ENCODE results near the gene HYAL4. TPM values are rescaled to one million over a fixed set of nuclear protein-coding genes. Genes with fewer than 3 reads are reported as not detected.

HYAL4 gene, protein sequence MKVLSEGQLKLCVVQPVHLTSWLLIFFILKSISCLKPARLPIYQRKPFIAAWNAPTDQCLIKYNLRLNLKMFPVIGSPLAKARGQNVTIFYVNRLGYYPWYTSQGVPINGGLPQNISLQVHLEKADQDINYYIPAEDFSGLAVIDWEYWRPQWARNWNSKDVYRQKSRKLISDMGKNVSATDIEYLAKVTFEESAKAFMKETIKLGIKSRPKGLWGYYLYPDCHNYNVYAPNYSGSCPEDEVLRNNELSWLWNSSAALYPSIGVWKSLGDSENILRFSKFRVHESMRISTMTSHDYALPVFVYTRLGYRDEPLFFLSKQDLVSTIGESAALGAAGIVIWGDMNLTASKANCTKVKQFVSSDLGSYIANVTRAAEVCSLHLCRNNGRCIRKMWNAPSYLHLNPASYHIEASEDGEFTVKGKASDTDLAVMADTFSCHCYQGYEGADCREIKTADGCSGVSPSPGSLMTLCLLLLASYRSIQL
- total RNA-seq, result under 1 TPM in 2 of 4 donors, not detected in 2; 0.41 to 0.42 TPM
- not detected for polyA plus RNA-seq
- long read RNA-seq, donor 1, result 0 reads
- long read RNA-seq, donor 2, result 0 reads
- long read RNA-seq, donor 3, result 0 reads
- long read RNA-seq, donor 4, result 0 reads

DNA sequence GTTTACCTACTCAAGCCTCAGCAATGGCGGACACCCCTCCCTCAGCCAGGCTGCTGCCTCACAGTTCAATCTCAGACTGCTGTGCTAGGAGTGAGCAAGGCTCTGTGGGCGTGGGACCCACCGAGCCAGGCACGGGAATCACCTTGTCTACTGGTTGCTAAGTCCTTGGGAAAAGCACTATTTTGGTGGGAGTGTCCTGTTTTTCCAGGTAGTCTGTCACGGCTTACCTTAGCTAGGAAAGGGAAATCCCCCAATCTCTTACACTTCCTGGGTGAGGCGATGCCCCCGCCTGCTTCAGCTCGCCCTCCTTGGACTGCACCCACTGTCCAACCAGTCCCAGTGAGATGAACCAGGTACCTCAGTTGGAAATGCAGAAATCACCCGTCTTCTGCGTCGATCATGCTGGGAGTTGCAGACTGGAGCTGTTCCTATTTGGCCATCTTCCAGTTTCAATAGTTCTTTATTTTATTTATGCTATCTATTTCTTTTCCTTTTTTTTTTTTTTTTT, at the start of gene HYAL4:
Gene HYAL4, plus strand, starts transcription at position 458 of the 508 bp plus-strand sequence. CDS start 23,105 bp downstream, outside the sequence.
- no peak within 1 kb of the TSS for H3K27ac ChIP-seq (ENCODE audit: low read length)
- no peaks in the 10 kb centered on the region for H3K27me3 ChIP-seq (ENCODE audit: control insufficient read depth, insufficient read depth)
- no peak for DNase-seq
- H3K9me3 ChIP-seq (ENCODE audit: control insufficient read depth, low read length), result no peaks in the 10 kb centered on the region
- H3K4me3 ChIP-seq (ENCODE audit: low read length), result no peak within 1 kb of the TSS
- H3K4me1 ChIP-seq (ENCODE audit: control insufficient read depth, insufficient read depth, low read length), result no peaks in the 10 kb centered on the region
- WGBS, result 86% methylated on average over 11 of the region's 11 CpGs
- intact Hi-C loops (cut with DNase I), result no loop called here
- no peak for ATAC-seq

DNA sequence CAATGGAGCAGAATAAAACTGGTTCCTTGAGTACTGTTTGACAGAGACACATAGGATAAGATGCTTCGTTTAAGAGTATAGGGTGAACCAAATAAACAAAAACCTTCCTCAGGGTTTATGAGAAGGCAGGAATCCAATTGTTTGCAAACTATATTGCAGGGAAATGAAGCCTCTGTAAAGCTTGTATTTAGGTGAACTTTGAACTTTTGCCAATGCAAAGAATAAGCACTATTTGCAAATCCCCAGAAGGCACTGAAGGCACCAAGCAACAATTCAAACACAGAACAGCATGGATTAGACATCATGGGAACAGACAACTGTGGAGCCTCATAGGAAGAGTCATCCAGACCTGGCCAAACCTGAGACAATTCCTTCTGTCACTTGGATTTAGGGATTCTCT, 49.1 kb upstream of the HYAL4 start:
- 90% methylated on average over 1 of the region's 1 CpG for WGBS
- H3K9me3 ChIP-seq (ENCODE audit: control insufficient read depth, low read length), result no peaks in the 10 kb centered on the region
- intact Hi-C loops (cut with DNase I), result loop anchor here in 1 of 4 donors (5.0 kb wide), 1 partner anchor 66 kb away; no protein-coding TSS in a partner anchor

DNA sequence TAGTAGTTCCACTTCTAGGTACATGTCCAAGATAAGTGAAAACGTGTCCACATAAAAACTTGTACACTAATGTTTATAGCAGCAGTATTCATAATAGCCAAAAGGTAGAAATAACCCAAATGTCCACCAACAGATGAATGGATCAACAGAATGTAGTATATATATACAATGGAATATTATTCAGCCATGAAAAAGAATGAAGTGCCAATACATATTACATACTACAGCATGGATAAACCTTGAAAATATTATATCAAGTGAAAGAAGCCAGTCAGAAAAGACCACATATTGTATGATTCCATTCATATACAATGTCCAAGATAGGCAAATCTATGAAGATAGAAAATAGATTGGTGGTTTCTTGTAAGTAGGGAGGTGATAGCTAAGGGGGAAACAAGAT, 48.4 kb upstream of the HYAL4 start:
- Histone ChIP-seq H3K9me3 (ENCODE audit: control insufficient read depth, low read length) (no peaks in the 10 kb centered on the region), H3K27ac (ENCODE audit: low read length) (no peak overlapping the region), H3K27me3 (ENCODE audit: control insufficient read depth, insufficient read depth) (no peaks in the 10 kb centered on the region), H3K4me1 (ENCODE audit: control insufficient read depth, insufficient read depth, low read length) (no peaks in the 10 kb centered on the region), H3K4me3 (ENCODE audit: low read length) (no peak overlapping the region)
- DNase-seq (no peak), ATAC-seq (no peak)
- intact Hi-C loops (cut with DNase I), result loop anchor here in 1 of 4 donors (5.0 kb wide), 1 partner anchor 66 kb away; no protein-coding TSS in a partner anchor
- 94% methylated on average over 1 of the region's 1 CpG for WGBS

More for the DNA sequence above, 49.1 kb upstream of the HYAL4 start:
- DNase-seq (no peak), ATAC-seq (no peak)
- no peaks in the 10 kb centered on the region for H3K27me3 ChIP-seq (ENCODE audit: control insufficient read depth, insufficient read depth)
- no peak overlapping the region for H3K27ac ChIP-seq (ENCODE audit: low read length)
- H3K4me1 ChIP-seq (ENCODE audit: control insufficient read depth, insufficient read depth, low read length), result no peaks in the 10 kb centered on the region
- no peak overlapping the region for H3K4me3 ChIP-seq (ENCODE audit: low read length)

DNA sequence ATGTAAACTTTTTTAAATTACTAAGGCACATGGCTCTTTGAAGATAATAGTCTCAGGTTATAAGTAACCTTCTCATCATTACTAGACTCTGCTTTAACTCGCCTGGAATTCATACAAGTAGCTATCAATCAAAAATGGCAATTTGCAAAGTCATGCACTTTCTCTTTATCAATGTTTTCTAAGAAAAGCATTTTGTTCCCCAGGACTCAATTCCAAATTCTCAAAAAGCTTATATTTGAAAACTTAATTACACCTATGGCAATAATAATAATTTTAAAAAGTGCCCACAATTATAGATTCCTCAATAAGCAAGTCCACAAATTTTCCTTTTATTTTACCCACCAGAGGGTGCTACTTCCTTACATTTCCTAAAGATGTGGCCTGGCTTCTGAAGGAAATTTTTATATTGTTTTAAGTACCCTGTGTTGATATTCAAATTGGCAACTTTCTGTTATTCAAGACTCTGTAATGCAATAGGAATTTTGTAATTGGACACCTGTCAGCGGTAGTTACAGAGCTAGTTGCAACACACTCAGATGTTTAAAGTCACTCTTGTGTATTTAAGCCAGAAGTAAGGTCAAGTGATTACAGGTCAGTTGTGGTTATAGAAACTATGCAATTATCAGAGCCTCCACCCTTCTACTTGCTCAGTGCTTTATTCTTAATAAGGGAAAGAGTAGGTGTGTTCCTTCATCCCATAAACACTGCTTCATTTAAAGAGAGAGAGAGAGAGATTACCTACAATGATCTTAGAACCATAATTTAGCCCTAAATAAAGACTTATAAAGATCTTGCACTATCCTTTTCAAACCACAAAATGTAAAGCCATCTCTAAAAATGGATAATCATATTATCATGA, 47.1 kb upstream of the HYAL4 start:
- Histone ChIP-seq H3K27ac (ENCODE audit: low read length) (no peak overlapping the region), H3K4me3 (ENCODE audit: low read length) (no peak overlapping the region), H3K27me3 (ENCODE audit: control insufficient read depth, insufficient read depth) (no peaks in the 10 kb centered on the region), H3K4me1 (ENCODE audit: control insufficient read depth, insufficient read depth, low read length) (no peaks in the 10 kb centered on the region), H3K9me3 (ENCODE audit: control insufficient read depth, low read length) (no peaks in the 10 kb centered on the region)
- intact Hi-C loops (cut with DNase I), result loop anchor here in 2 of 4 donors (2.0 to 5.0 kb wide), 2 partner anchors 64 to 67 kb away; no protein-coding TSS in a partner anchor
- WGBS, result 52% methylated on average over 2 of the region's 2 CpGs
- ATAC-seq, result peak; percentile 42 to 77
- DNase-seq, result no peak

DNA sequence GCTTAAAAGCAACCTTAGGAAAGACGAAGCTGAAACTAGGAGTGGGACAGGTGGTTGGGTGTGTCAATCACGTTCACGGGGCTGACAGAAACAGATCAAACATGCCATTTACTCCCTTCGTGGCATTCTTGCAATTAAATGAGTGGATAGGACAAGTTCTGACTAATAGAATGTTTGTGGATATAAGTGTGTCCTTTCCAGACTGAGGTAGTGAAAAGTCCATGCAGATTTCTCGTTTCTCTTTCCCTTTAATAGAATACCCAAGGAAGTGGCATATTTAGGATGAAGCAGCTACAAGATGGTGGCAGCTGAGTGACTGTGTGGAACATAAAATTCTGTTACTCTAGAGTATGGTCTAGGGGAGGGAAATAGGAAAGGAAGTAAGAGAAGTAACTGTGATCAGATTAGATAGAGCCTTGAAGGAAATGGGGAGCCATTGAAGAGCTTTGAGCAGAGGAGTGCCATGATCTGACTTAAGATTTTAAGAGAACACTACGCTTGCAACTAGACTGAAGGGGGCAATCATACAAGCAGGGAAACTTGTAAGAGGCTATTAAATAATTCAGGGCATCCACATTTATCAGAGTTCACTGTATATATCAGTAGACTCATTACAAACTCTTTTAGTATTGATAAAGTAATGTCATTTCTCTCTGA, 46.3 kb upstream of the HYAL4 start:
- intact Hi-C loops (cut with DNase I), result loop anchor here in 2 of 4 donors (2.0 to 5.0 kb wide), 2 partner anchors 64 to 66 kb away; no protein-coding TSS in a partner anchor
- Histone ChIP-seq H3K4me1 (ENCODE audit: control insufficient read depth, insufficient read depth, low read length) (no peaks in the 10 kb centered on the region), H3K9me3 (ENCODE audit: control insufficient read depth, low read length) (no peaks in the 10 kb centered on the region), H3K4me3 (ENCODE audit: low read length) (no peak overlapping the region), H3K27ac (ENCODE audit: low read length) (no peak overlapping the region), H3K27me3 (ENCODE audit: control insufficient read depth, insufficient read depth) (no peaks in the 10 kb centered on the region)
- DNase-seq (no peak), ATAC-seq (no peak)
- WGBS, result 74% methylated on average over 6 of the region's 6 CpGs

DNA sequence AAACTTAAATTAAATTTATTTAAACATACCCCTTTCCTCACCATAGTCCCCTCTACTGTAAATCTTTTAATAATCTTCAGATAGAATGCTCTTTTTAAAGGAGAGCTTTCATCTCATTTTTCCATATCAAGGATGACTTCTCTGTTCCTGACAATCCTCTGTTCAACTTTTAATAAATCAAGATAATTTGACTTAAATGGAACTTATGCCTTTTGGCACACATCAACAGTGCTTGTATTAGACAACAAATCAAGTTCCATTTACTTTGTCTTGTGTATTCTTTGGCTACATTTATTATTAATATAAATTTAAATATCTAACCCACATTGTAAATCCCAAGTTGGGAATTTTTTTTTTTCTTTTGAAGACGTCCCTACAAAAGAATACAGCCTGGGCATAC, 42.7 kb upstream of the HYAL4 start:
- 74% methylated on average over 1 of the region's 1 CpG for WGBS
- no peak overlapping the region for H3K27ac ChIP-seq (ENCODE audit: low read length)
- no peaks in the 10 kb centered on the region for H3K9me3 ChIP-seq (ENCODE audit: control insufficient read depth, low read length)
- H3K27me3 ChIP-seq (ENCODE audit: control insufficient read depth, insufficient read depth), result no peaks in the 10 kb centered on the region
- no peak overlapping the region for H3K4me3 ChIP-seq (ENCODE audit: low read length)
- H3K4me1 ChIP-seq (ENCODE audit: control insufficient read depth, insufficient read depth, low read length), result no peaks in the 10 kb centered on the region
- DNase-seq, result no peak
- intact Hi-C loops (cut with DNase I), result loop anchor here in 1 of 4 donors (10.0 kb wide), 1 partner anchor 63 kb away; no protein-coding TSS in a partner anchor
- no peak for ATAC-seq

DNA sequence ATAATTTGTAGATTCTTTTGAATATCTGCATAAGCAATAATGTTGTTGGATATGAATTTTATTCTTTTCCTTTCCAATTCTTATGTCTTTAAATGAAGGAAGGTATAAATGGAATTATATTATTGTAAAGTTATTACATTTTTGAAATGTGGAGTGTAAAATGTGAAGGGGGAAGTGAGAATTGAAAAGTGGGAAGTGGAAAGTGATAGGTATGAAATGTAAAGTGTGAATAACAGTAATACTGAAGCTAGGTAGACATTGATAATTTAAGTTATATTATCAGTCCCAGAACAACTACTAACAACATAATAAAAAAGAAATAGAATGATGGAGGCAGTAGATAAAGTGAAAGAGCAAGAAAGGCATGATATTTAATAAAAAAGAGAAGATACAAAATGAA, 39.7 kb upstream of the HYAL4 start:
- no peaks in the 10 kb centered on the region for H3K27me3 ChIP-seq (ENCODE audit: control insufficient read depth, insufficient read depth)
- ATAC-seq (no peak), DNase-seq (no peak)
- no peaks in the 10 kb centered on the region for H3K4me1 ChIP-seq (ENCODE audit: control insufficient read depth, insufficient read depth, low read length)
- no peak overlapping the region for H3K4me3 ChIP-seq (ENCODE audit: low read length)
- intact Hi-C loops (cut with DNase I), result loop anchor here in 1 of 4 donors (10.0 kb wide), 1 partner anchor 60 kb away; no protein-coding TSS in a partner anchor
- no peak overlapping the region for H3K27ac ChIP-seq (ENCODE audit: low read length)
- no peaks in the 10 kb centered on the region for H3K9me3 ChIP-seq (ENCODE audit: control insufficient read depth, low read length)

DNA sequence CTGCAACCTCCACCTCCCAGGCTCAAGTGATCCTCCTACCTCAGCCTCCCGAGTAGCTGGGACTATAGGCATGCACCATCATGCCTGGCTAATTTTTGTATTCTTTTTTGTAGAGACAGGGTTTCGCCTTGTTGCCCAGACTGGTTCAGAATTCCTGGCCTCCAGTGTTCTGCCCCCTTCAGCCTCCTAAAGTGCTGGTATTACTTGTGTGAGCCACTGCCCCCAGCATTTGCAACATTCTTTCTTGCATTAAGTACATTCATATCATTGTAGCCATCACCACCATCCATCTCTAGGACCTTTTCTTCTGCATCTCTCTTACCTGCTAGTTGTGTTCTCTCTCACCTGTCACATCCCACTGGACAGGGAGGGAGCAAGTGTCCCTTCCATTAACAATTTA, 35.5 kb upstream of the HYAL4 start:
- H3K4me1 ChIP-seq (ENCODE audit: control insufficient read depth, insufficient read depth, low read length), result no peaks in the 10 kb centered on the region
- ATAC-seq, result no peak
- no peaks in the 10 kb centered on the region for H3K27me3 ChIP-seq (ENCODE audit: control insufficient read depth, insufficient read depth)
- intact Hi-C loops (cut with DNase I), result loop anchor here in 1 of 4 donors (10.0 kb wide), 1 partner anchor 55 kb away; no protein-coding TSS in a partner anchor
- no peak overlapping the region for H3K27ac ChIP-seq (ENCODE audit: low read length)
- 91% methylated on average over 2 of the region's 2 CpGs for WGBS
- H3K9me3 ChIP-seq (ENCODE audit: control insufficient read depth, low read length), result no peaks in the 10 kb centered on the region
- no peak overlapping the region for H3K4me3 ChIP-seq (ENCODE audit: low read length)
- DNase-seq, result no peak

DNA sequence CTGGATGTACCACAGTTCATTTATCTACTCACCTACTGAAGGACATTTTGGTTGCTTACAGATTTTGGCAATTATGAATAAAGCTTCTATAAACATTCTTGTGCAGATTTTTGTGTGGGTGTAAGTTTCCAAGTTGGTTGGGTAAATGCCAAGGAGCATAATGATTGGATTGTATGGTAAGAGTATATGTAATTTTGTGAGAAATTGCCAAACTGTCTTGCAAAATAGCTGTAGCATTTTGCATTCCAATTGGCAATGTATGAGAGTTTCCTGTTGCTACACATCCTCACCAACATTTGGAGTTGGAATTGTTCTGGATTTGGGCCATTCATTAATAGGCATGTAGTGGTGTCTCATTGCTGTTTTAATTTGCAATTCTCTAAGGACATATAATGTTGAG, 33.9 kb upstream of the HYAL4 start:
- intact Hi-C loops (cut with DNase I), result no loop called here

DNA sequence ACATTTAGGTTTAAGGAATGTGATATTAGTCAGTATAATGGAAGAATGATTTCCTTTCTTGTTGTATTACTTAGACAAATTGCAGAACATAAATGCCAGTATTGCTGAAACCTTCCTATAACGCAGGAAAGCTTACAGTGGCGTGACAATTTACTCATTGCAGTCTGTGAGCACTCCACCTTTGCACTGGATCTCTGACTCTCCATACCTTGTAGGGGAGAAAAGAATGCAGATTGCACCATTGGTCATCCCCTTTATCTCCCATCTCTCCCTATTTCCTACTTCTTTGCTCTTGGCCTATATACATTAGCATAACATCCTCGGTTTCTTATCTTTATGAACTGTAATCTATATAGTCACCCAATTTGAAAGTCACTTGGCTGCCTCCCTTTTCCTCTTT, 28.1 kb upstream of the HYAL4 start:
- ATAC-seq, result no peak
- H3K27me3 ChIP-seq (ENCODE audit: control insufficient read depth, insufficient read depth), result no peaks in the 10 kb centered on the region
- H3K4me3 ChIP-seq (ENCODE audit: low read length), result no peak overlapping the region
- no peak for DNase-seq
- WGBS, result 71% methylated on average over 3 of the region's 3 CpGs
- H3K4me1 ChIP-seq (ENCODE audit: control insufficient read depth, insufficient read depth, low read length), result no peaks in the 10 kb centered on the region
- H3K27ac ChIP-seq (ENCODE audit: low read length), result no peak overlapping the region
- H3K9me3 ChIP-seq (ENCODE audit: control insufficient read depth, low read length), result no peaks in the 10 kb centered on the region
- intact Hi-C loops (cut with DNase I), result no loop called here

More for the DNA sequence above, 33.9 kb upstream of the HYAL4 start:
- no peak for DNase-seq
- H3K4me3 ChIP-seq (ENCODE audit: low read length), result no peak overlapping the region
- no peaks in the 10 kb centered on the region for H3K9me3 ChIP-seq (ENCODE audit: control insufficient read depth, low read length)
- no peak overlapping the region for H3K27ac ChIP-seq (ENCODE audit: low read length)
- no peak for ATAC-seq
- no peaks in the 10 kb centered on the region for H3K4me1 ChIP-seq (ENCODE audit: control insufficient read depth, insufficient read depth, low read length)
- no peaks in the 10 kb centered on the region for H3K27me3 ChIP-seq (ENCODE audit: control insufficient read depth, insufficient read depth)

Measured in right cardiac atrium (tissue), 5 donors.